Activated CD4-positive, CD25-positive, alpha-beta regulatory T cell treated with anti-CD3 and anti-CD28 coated beads, Interleukin-2, amount 50 U/mL, for 24 hours (primary cell): Measurements from ENCODE around the gene ICE1.

Experiments
- ATAC-seq, 2 donors: fragments of 150-1000 bp; cut with Tn5 transposase; one replicate each; pipeline ENCODE4 v1.10.0; 2021; ENCODE audit warnings: mild to moderate bottlenecking in 1 of 2, moderate library complexity in 1 of 2

The ICE1 gene

DNA sequence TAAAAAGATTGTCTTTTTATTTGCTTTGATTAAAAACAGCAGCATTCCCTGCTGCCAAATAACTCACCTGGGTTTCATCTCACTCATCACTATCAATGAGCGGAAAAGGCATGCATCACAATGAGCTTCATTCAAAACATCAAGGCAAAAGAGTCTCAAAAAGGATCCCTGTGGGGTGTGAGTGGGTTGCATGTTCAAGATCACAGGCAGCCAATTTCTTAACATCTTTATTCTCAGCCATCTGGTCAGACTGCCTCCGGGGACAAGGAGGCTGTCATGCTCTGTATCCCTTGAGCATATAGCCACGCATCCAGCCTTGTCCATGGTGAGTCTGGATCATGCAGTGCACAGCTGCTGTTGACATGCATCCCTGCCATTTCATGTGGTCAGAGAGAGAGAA lies 117.1 kb downstream of the ICE1 start:
- ATAC-seq, result no peak
